Right renal cortex interstitium (tissue), 3 donors: ENCODE results near the gene AQR. TPM values are rescaled to one million over a fixed set of nuclear protein-coding genes. Genes with fewer than 3 reads are reported as not detected.
A peak's percentile ranks its signal among the peaks of the same experiment; 100 is the strongest.
"Not testable (repeated sequence)": the region's sequence is repeated elsewhere in the genome, so short reads cannot be mapped to it uniquely, and the experiment has no call there.

Source experiments
- DNase-seq, 3 donors: peaks; one replicate each; pipeline ENCODE4 v3.0.0-alpha.2; 2013; ENCODE audit warnings: low read depth in 3 of 3, low spot score in 2 of 3
- polyA plus RNA-seq, 3 donors: library from polyadenylated mRNA; unstranded; fragments of 120-200 nt; gene quantifications; one replicate each; pipeline ENCODE4 v1.2.1, GENCODE V29; 2013; ENCODE audit not compliant: insufficient read length in 3 of 3

Gene AQR
- polyA plus RNA-seq: 10 to 100 TPM; 44.2 to 47.4 (median 44.6) TPM

DNA sequence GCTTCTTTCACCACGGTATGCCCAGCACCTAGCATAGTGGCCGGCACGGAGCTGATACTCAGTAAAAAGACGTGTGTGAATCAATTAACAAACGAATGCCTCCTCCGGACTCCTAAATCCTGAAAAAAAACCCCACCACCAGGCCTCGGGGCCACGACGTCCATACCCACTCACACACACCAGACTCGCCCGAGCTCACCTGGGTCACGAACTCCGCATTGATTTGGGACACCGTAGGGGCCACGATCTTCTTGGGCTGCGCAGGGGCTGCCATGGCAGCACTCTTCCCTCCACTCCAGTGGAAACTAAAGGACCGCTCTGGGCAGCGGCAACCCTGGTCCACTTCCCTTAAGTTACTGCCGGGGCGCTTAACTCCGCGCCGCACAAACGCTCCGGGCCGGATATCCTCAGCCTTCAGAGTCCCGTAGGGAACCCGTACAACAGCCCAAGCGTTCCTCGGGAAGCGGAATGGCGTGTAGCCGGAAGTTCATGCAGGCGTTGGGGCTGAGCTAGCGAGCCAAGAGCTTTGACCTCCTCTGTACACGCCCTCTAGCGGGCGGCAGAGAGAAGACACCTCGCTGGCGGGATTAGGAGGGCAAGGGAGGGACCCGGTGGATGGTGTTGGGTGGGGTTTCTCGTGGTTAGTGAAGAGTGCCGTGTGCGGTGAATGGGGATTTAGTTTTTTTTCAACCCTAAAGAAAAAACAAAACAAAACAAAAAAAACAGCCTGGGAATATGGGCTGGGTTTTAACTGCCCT lies at the start of gene AQR:
Gene AQR, minus strand, starts transcription at position 403 of the 758 bp plus-strand sequence. Its CDS starts 129 bp downstream, at position 274.
- peak; percentile 80 to 91 (median 86) for DNase-seq

GRCh38 chr15:35014241-35014640 lies 44.7 kb upstream of the AQR start:
- no peak for DNase-seq

GRCh38 chr15:35013370-35013769 lies 43.8 kb upstream of the AQR start:
- no peak for DNase-seq

DNA sequence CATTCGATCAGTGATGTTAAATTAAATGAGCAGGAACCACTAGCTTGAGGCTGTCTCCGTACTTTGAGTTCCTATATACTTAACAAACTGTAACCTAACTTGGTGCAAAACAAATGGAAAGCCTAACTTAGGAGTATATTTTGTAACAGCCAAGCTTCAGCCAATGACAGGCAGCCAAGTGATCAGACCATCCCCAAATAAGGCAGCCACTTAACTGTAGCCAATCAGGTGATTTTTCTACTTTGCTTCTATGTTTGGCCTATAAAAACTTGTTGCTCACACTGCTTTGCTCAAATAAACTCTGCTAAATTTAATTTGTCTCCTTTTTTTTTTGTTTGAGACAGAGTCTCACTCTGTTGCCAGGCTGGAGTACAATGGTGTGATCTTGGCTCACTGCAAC lies 37.9 kb upstream of the AQR start:
- DNase-seq: no peak

DNA sequence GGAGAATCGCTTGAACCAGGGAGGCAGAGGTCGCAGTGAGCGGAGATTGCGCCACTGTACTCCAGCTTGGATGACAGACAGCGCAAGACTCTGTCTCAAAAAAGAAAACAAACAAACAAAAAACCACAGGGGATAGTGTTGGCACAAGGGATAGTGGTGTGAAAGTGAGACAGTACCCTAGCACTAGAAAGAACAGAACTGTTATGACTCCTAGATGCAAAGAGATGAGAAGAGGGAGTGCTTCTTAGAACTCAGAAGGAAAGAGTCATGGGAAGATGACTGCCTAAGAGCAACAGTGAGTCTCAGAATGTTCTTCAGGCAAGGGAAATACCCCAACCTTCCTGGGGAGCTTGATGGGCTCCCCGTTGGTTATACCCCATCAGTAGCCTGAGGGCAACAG lies 36.4 kb upstream of the AQR start:
- DNase-seq: no peak

DNA sequence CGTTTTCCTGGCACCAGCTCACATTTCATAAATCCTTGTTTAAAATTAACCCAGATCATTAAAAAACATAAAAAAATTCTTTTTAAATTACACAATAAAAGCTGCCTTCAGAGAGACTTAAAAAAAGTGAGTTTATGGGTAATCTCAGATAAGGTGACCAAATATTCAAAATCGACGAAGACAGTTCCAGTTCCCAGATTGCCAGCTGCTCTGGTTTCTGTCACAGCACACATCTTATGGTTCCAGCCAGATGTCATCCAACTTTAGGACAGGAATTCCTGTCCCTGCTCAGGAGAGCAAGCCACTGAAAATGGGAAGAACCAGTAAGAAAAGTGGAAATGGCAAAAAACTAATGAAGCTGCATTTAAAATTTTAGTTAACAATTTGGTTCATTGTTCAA lies 34.4 kb upstream of the AQR start:
- DNase-seq: no peak

GRCh38 chr15:35000511-35000910 lies 31.0 kb upstream of the AQR start:
- DNase-seq: no peak

GRCh38 chr15:34999906-35000305 lies 30.4 kb upstream of the AQR start:
- no peak for DNase-seq

GRCh38 chr15:34994925-34995324 lies 25.4 kb upstream of the AQR start:
- no peak for DNase-seq

DNA sequence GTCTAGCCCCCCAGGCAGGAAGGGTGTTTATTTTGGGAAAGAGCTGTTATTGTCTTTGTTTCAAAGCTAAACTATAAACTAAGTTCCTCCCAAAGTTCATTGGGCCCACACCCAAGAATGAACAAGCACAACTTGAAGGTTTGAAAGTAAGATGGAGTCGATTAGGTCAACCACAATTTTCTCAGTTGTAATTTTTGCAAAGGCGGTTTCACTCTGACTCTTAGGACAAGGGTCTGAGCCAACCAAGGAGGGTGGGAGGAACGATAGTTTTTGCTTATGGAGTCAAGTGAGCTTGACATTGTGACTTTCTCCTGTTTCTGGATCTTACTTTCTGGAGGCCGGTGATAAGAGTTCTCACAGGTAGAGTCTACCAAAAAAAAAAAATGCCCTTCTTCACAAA lies 24.3 kb upstream of the AQR start:
- no peak for DNase-seq

GRCh38 chr15:34993412-34993811 lies 23.9 kb upstream of the AQR start:
- no peak for DNase-seq

- DNase-seq: peak; percentile 72 to 80 (median 74)
Observed at GRCh38 chr15:34988027-34988902, 18.7 kb upstream of the AQR start, which contains the start of gene ZNF770. TSS of gene ZNF770 (minus strand) at chr15:34988287. CDS start at chr15:34983434, 4,853 bp downstream.

- peak in 1 of 3 donors; percentile 43 for DNase-seq
Observed at GRCh38 chr15:34987609-34988026, 18.1 kb upstream of the AQR start.

DNA sequence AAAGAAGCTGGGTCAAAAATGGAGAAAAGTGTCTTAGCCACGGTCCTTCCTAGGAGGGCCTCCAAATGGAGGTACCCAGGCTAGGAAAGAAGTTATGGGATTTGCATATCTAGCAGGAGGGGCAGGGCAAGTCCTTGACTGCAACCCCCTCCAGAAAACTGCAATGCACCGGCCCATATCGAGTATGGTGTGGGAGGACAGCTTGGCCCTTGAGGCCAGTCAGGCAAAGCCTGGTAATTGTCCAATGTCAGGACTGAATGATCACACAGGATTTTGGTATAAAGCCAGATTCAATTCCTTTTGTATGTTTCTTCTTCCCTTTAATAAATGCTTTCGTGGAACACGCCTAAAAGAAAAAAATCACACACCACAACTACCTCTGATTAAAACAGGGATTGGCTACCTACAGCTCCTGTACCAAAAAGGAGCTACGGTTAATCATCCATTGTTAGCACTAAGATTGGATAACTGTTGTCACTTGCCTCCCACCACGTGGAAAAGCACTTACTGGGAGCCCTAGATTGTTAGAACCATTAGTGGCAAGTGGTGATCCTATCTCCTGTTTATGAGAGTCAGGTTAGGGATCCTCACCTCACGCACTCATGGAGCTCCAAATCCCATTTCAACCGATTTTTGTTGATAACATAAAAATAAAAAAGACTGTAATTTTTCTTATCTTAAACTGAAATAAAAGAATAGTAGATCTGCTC lies 17.4 kb upstream of the AQR start:
- DNase-seq: peak in 1 of 3 donors; percentile 27

DNA sequence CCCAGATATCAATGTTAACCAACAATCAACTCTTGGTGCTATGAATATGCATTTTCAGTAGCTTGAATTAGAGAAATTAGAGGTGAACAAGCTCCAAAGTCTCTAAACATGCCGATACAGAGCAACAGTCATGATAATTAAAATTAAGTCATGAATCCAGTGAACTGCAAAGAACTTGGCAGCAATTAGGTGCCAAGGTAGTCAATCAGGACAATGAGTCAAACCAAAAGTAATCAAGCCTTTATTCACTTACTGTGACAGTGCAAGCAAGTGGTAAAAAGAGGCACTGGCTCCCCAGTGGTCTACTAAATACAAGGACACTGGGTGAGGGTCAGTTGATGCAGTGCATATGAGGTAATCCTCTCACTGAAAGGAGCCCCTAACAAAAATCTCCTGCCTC lies 16.8 kb upstream of the AQR start:
- DNase-seq: no peak

GRCh38 chr15:34984889-34985630 lies 15.5 kb upstream of the AQR start:
- DNase-seq: no peak

GRCh38 chr15:34976743-34977142 lies 7.2 kb upstream of the AQR start:
- no peak for DNase-seq

- no peak for DNase-seq
Observed at GRCh38 chr15:34976073-34976472, 6.5 kb upstream of the AQR start.

DNA sequence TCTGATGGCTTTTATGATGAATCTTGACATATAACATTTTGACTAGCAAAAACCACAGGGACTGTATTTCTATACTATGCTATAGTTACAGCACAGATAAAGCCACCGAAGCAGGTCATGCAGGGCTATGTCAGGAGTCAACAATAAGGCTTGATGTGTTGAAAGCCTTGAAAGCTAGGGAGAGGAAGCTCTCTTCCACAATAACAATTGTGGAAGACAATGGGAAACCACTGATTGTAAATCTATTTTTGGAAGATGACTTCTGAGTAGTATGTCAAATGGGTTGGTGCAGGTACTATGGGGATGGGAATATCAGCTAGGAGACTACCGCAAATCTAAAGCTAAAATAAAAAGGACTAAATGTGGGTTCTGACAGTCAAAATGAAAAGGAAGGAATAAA lies 4.0 kb upstream of the AQR start:
- DNase-seq: no peak

DNA sequence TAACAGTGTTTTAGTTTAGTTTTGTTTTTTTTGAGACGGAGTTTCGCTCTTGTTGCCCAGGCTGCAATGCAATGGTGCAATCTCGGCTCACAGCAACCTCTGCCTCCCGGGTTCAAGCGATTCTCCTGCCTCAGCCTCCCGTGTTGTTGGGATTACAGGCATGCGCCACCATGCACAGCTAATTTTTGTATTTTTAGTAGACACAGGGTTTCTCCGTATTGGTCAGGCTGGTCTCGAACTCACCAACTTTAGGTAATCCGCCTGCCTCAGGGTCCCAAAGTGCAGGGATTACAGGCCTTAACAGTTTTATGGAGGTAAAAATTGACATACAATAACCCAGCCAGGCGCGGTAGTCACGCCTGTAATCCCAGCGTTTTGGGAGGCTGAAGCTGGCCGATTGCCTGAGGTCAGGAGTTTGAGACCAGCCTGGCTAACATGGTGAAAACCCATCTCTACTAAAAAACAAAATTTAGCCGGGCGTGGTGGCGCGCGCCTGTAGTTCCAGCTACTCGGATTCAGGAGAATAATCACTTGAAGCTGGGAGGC lies 629 bp upstream of the AQR start:
- DNase-seq: not testable (repeated sequence)
